H1 (cell line): ENCODE results near the gene CD4. TPM values are rescaled to one million over a fixed set of nuclear protein-coding genes. Genes with fewer than 3 reads are reported as not detected.

ENCODE experiments used
- BRCA1 ChIP-seq: IDR thresholded peaks from 2 replicates; pipeline ENCODE4 v1.6.1; 2012; ENCODE audit warnings: low read depth, low read length, improper control_type of control experiment
- CBX5 ChIP-seq: fragments of 300-800, 300-1000 bp; sonication (generic); IDR thresholded peaks from 2 replicates; pipeline ENCODE4 v1.7.1; 2016; ENCODE audit warnings: antibody characterized with exemption, low read length, low read depth
- EGR1 ChIP-seq: IDR thresholded peaks from 2 replicates; pipeline ENCODE4 v1.6.1; 2011; ENCODE audit warnings: low read depth, low read length, borderline replicate concordance
- RBBP5 ChIP-seq: IDR thresholded peaks from 2 replicates; pipeline ENCODE4 v1.7.1; 2012; ENCODE audit warnings: low read depth, mild to moderate bottlenecking, inconsistent platforms, low read length, moderate library complexity, borderline replicate concordance
- RNF2 ChIP-seq: fragments of 200-900, 300-1000 bp; sonication (generic); IDR thresholded peaks from 2 replicates; pipeline ENCODE4 v1.7.1; 2016; ENCODE audit warnings: borderline replicate concordance, low read depth, mild to moderate bottlenecking, antibody characterized with exemption, low read length; ENCODE audit not compliant: poor library complexity, severe bottlenecking; ENCODE audit errors: missing control alignments
- SIN3A ChIP-seq, 2 experiments: IDR thresholded peaks in 1 of 2; conservative IDR thresholded peaks in 1 of 2; 2 replicates each; pipeline ENCODE4 v1.6.1; 2011 to 2012; ENCODE audit warnings: low read length in 2 of 2, improper control_type of control experiment in 1 of 2, low read depth in 1 of 2, mild to moderate bottlenecking in 1 of 2
- TCF12 ChIP-seq: IDR thresholded peaks from 2 replicates; pipeline ENCODE4 v1.6.1; 2011; ENCODE audit warnings: low read depth, mild to moderate bottlenecking, low read length
- polyA plus RNA-seq, 7 experiments: library from polyadenylated mRNA; depleted of rRNA in 3 of 7; stranded (reverse) in 5 of 7; unstranded in 2 of 7; fragments of >200 nt in 5 of 7; fragments of 200-250 nt in 2 of 7; gene quantifications; 1 replicate in 5 of 7; 2 replicates in 1 of 7; 4 replicates in 1 of 7; pipeline versions ENCODE4 v1.2.1 to v1.2.3, GENCODE V29; 2011 to 2013; ENCODE audit warnings: missing spikeins in 2 of 7, mixed read lengths in 2 of 7
- total RNA-seq: library from RNA; stranded (reverse); fragmentation: NEBNext Ultra II Directional; extraction: Animal tissue kit (Norgen Biotek cat#: 25700); gene quantifications from 2 replicates; pipeline ENCODE4 v1.2.1, GENCODE V29; 2021
- TF ChIP-seq, protein P1 (sequence below): IDR thresholded peaks from 2 replicates; pipeline ENCODE4 v1.6.1; 2011; ENCODE audit warnings: low read length, improper control_type of control experiment

Gene CD4
- total and polyA plus RNA-seq, 2 of the 8 experiments (the other 6 are each of a cell fraction or from before 2014, with no cell fraction given): 3.4 to 5.1 TPM

GRCh38 chr12:6834873-6835272 is 45.5 kb downstream of the CD4 start (continued):
- TF ChIP-seq RBBP5 (no peak), TCF12 (no peak), CBX5 (no peak), EGR1 (no peak), SIN3A (conservative IDR thresholded peaks at IDR 0.05 in 1 of 2, IDR thresholded peaks at IDR 0.05 in 1 of 2; ENCODE audit: low read depth in 1 of 2, low read length in 2 of 2) (no peak), BRCA1 (no peak), RNF2 (no peak)
- TF ChIP-seq, protein P1, sequence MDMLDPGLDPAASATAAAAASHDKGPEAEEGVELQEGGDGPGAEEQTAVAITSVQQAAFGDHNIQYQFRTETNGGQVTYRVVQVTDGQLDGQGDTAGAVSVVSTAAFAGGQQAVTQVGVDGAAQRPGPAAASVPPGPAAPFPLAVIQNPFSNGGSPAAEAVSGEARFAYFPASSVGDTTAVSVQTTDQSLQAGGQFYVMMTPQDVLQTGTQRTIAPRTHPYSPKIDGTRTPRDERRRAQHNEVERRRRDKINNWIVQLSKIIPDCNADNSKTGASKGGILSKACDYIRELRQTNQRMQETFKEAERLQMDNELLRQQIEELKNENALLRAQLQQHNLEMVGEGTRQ: no peak
